ENCODE data around the gene VCX2. TPM values are rescaled to one million over a fixed set of nuclear protein-coding genes. Genes with fewer than 3 reads are reported as not detected.
"Not testable (repeated sequence)": the region's sequence is repeated elsewhere in the genome, so short reads cannot be mapped to it uniquely, and the experiment has no call there.

The VCX2 gene
- total RNA-seq (2012; rRNA removed) (not detected in 2 replicates), polyA plus RNA-seq (2012; rRNA removed) (not detected in 2 replicates), Bru-seq, nascent RNA (not detected), BruChase-seq, experiment 1, labeled RNA remaining after a 6-hour chase (not detected), BruChase-seq, experiment 2, labeled RNA remaining after a 2-hour chase (not detected)
- polyA plus RNA-seq (2012; cell fraction: cytosol; rRNA removed), result not detected in 2 replicates
- polyA plus RNA-seq (2012; cell fraction: nucleus; rRNA removed; ENCODE audit: low replicate concordance), result not detected in 2 replicates
- long read RNA-seq, result 0 reads

- H2AK9ac ChIP-seq (replicated peaks; ENCODE audit: low read depth, low read length, poor library complexity); DNase-seq; H2BK15ac ChIP-seq (ENCODE audit: low read depth, low read length); intact Hi-C loops (cut with micrococcal nuclease); H4K20me1 ChIP-seq (ENCODE audit: insufficient read depth, low read length); H3K79me1 ChIP-seq (ENCODE audit: low read depth in 1 of 2, low read length in 2 of 2); H3K4me1 ChIP-seq (ENCODE audit: control insufficient read depth, insufficient read depth, low read length); H3K56ac ChIP-seq (ENCODE audit: extremely low read depth, insufficient read depth, low read length); in situ Hi-C loops (cut with MboI; ENCODE audit: low sequenced_read_pairs); H3K4me2 ChIP-seq (ENCODE audit: low read depth, low read length); H2AK5ac ChIP-seq (ENCODE audit: low read depth, low read length); H2BK20ac ChIP-seq (ENCODE audit: low read depth, low read length); H3K9ac ChIP-seq (ENCODE audit: low read depth, low read length); H3K9me1 ChIP-seq (ENCODE audit: insufficient read depth, low read length); H2BK120ac ChIP-seq (ENCODE audit: low read depth, low read length); H4K5ac ChIP-seq (ENCODE audit: low read depth, low read length); BruUV-seq (replicated peaks); POLR2A ChIA-PET (ENCODE audit: unreplicated experiment); H3K14ac ChIP-seq (replicated peaks; ENCODE audit: low read depth, low read length); H3K36me3 ChIP-seq (ENCODE audit: control insufficient read depth, insufficient read depth, low read length); H3K4ac ChIP-seq (ENCODE audit: low read depth, low read length); H3K27ac ChIP-seq (ENCODE audit: insufficient read depth, low read length); CTCF ChIA-PET; ATAC-seq (ENCODE audit: low read depth); H2AFZ ChIP-seq (replicated peaks; ENCODE audit: low read length, poor library complexity); H4K8ac ChIP-seq (ENCODE audit: low read depth in 2 of 2, low read length in 2 of 2); H2BK5ac ChIP-seq (ENCODE audit: low read depth, low read length, poor library complexity, severe bottlenecking); dilution Hi-C loops (cut with HindIII; ENCODE audit: low sequenced_read_pairs, unreplicated experiment); H3K9me3 ChIP-seq (ENCODE audit: control insufficient read depth, insufficient read depth, low read length); H4K91ac ChIP-seq (ENCODE audit: insufficient read depth, low read depth, low read length); H3K18ac ChIP-seq (ENCODE audit: low read depth, low read length); H3K27me3 ChIP-seq (ENCODE audit: control insufficient read depth, insufficient read depth, low read length); H3K23ac ChIP-seq (ENCODE audit: low read depth, low read length); H3K4me3 ChIP-seq (ENCODE audit: insufficient read depth, low read depth, low read length): not testable (repeated sequence)
- no CpG with 5 or more reads among the region's 3 CpGs for WGBS, 2 experiments (ENCODE audit: extremely low coverage in 2 of 2, insufficient read length in 1 of 2)
These were observed at the start of gene VCX2 for GRCh38 chrX:8171169-8171568. VCX2 (minus strand) TSS chrX:8171267; CDS start chrX:8170643, 624 bp downstream.

Data from IMR-90 (cell line).